Ishikawa (cell line): ENCODE results near the gene IFNA13.

Experiments
- YY1 ChIP-seq: IDR thresholded peaks from 2 replicates; pipeline ENCODE4 v1.6.1; 2012; ENCODE audit warnings: low read depth
- TF ChIP-seq, protein P1 (sequence below): IDR thresholded peaks from 2 replicates; pipeline ENCODE4 v1.6.1; 2012; ENCODE audit warnings: low read depth, mild to moderate bottlenecking

DNA sequence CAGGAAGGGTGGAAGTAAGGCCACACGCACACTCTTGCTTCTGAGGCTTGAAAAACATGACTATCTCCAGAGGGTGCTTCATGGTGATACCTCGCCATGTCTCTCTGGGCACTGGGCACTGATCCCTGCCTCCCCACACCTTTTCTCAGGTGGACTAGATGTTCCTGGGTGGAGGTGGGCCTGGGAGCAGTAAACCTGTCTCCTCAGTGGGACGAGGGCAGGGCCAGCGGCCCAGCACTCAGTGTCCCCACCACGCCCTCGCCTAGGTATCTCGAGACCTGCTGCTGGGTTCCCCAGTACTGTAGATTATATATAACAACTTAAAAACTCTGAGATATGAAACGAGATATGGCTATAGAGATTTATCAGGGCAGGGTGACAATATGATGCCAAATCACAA, 5.6 kb downstream of the IFNA13 start:
- no peak for TF ChIP-seq YY1
- TF ChIP-seq, protein P1, sequence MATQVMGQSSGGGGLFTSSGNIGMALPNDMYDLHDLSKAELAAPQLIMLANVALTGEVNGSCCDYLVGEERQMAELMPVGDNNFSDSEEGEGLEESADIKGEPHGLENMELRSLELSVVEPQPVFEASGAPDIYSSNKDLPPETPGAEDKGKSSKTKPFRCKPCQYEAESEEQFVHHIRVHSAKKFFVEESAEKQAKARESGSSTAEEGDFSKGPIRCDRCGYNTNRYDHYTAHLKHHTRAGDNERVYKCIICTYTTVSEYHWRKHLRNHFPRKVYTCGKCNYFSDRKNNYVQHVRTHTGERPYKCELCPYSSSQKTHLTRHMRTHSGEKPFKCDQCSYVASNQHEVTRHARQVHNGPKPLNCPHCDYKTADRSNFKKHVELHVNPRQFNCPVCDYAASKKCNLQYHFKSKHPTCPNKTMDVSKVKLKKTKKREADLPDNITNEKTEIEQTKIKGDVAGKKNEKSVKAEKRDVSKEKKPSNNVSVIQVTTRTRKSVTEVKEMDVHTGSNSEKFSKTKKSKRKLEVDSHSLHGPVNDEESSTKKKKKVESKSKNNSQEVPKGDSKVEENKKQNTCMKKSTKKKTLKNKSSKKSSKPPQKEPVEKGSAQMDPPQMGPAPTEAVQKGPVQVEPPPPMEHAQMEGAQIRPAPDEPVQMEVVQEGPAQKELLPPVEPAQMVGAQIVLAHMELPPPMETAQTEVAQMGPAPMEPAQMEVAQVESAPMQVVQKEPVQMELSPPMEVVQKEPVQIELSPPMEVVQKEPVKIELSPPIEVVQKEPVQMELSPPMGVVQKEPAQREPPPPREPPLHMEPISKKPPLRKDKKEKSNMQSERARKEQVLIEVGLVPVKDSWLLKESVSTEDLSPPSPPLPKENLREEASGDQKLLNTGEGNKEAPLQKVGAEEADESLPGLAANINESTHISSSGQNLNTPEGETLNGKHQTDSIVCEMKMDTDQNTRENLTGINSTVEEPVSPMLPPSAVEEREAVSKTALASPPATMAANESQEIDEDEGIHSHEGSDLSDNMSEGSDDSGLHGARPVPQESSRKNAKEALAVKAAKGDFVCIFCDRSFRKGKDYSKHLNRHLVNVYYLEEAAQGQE, result no peak
